ENCODE results near the gene AK8. TPM values are rescaled to one million over a fixed set of nuclear protein-coding genes. Genes with fewer than 3 reads are reported as not detected.

The AK8 gene
- total and polyA plus RNA-seq, 9 of the 15 experiments (the other 6 are each of a cell fraction or from before 2014, with no cell fraction given): 0.06 to 0.37 TPM; not detected in 7

DNA sequence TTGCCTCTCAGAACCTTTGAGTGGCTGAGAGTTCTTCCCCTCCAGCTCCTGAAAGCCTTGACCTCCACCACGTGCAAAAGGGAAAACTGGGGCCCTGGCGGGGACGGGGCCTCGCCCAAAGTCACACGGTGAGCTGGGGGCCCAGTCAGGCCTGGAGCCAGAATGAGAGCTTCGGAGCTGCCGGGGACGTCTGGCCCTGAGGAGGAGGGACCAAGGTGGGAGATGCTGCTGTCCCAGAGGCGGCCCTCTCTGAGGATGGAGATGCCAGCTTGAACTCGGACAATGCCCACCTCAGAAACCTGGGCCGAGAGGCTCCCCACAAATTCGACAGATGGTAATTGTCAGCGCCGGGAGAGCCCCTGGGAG lies 643 bp downstream of the AK8 start (continued):
- TF ChIP-seq, protein P1, sequence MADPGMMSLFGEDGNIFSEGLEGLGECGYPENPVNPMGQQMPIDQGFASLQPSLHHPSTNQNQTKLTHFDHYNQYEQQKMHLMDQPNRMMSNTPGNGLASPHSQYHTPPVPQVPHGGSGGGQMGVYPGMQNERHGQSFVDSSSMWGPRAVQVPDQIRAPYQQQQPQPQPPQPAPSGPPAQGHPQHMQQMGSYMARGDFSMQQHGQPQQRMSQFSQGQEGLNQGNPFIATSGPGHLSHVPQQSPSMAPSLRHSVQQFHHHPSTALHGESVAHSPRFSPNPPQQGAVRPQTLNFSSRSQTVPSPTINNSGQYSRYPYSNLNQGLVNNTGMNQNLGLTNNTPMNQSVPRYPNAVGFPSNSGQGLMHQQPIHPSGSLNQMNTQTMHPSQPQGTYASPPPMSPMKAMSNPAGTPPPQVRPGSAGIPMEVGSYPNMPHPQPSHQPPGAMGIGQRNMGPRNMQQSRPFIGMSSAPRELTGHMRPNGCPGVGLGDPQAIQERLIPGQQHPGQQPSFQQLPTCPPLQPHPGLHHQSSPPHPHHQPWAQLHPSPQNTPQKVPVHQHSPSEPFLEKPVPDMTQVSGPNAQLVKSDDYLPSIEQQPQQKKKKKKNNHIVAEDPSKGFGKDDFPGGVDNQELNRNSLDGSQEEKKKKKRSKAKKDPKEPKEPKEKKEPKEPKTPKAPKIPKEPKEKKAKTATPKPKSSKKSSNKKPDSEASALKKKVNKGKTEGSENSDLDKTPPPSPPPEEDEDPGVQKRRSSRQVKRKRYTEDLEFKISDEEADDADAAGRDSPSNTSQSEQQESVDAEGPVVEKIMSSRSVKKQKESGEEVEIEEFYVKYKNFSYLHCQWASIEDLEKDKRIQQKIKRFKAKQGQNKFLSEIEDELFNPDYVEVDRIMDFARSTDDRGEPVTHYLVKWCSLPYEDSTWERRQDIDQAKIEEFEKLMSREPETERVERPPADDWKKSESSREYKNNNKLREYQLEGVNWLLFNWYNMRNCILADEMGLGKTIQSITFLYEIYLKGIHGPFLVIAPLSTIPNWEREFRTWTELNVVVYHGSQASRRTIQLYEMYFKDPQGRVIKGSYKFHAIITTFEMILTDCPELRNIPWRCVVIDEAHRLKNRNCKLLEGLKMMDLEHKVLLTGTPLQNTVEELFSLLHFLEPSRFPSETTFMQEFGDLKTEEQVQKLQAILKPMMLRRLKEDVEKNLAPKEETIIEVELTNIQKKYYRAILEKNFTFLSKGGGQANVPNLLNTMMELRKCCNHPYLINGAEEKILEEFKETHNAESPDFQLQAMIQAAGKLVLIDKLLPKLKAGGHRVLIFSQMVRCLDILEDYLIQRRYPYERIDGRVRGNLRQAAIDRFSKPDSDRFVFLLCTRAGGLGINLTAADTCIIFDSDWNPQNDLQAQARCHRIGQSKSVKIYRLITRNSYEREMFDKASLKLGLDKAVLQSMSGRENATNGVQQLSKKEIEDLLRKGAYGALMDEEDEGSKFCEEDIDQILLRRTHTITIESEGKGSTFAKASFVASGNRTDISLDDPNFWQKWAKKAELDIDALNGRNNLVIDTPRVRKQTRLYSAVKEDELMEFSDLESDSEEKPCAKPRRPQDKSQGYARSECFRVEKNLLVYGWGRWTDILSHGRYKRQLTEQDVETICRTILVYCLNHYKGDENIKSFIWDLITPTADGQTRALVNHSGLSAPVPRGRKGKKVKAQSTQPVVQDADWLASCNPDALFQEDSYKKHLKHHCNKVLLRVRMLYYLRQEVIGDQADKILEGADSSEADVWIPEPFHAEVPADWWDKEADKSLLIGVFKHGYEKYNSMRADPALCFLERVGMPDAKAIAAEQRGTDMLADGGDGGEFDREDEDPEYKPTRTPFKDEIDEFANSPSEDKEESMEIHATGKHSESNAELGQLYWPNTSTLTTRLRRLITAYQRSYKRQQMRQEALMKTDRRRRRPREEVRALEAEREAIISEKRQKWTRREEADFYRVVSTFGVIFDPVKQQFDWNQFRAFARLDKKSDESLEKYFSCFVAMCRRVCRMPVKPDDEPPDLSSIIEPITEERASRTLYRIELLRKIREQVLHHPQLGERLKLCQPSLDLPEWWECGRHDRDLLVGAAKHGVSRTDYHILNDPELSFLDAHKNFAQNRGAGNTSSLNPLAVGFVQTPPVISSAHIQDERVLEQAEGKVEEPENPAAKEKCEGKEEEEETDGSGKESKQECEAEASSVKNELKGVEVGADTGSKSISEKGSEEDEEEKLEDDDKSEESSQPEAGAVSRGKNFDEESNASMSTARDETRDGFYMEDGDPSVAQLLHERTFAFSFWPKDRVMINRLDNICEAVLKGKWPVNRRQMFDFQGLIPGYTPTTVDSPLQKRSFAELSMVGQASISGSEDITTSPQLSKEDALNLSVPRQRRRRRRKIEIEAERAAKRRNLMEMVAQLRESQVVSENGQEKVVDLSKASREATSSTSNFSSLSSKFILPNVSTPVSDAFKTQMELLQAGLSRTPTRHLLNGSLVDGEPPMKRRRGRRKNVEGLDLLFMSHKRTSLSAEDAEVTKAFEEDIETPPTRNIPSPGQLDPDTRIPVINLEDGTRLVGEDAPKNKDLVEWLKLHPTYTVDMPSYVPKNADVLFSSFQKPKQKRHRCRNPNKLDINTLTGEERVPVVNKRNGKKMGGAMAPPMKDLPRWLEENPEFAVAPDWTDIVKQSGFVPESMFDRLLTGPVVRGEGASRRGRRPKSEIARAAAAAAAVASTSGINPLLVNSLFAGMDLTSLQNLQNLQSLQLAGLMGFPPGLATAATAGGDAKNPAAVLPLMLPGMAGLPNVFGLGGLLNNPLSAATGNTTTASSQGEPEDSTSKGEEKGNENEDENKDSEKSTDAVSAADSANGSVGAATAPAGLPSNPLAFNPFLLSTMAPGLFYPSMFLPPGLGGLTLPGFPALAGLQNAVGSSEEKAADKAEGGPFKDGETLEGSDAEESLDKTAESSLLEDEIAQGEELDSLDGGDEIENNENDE (IDR thresholded peaks at IDR 0.05; ENCODE audit: low read depth, low read length): no peak
- TF ChIP-seq ELF4 (CRISPR knock-in tag; IDR thresholded peaks at IDR 0.05) (no peak), XRCC3 (IDR thresholded peaks at IDR 0.05) (no peak)
- TF ChIP-seq, protein P2, sequence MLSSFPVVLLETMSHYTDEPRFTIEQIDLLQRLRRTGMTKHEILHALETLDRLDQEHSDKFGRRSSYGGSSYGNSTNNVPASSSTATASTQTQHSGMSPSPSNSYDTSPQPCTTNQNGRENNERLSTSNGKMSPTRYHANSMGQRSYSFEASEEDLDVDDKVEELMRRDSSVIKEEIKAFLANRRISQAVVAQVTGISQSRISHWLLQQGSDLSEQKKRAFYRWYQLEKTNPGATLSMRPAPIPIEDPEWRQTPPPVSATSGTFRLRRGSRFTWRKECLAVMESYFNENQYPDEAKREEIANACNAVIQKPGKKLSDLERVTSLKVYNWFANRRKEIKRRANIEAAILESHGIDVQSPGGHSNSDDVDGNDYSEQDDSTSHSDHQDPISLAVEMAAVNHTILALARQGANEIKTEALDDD (IDR thresholded peaks at IDR 0.05): no peak
- TF ChIP-seq, protein P3, sequence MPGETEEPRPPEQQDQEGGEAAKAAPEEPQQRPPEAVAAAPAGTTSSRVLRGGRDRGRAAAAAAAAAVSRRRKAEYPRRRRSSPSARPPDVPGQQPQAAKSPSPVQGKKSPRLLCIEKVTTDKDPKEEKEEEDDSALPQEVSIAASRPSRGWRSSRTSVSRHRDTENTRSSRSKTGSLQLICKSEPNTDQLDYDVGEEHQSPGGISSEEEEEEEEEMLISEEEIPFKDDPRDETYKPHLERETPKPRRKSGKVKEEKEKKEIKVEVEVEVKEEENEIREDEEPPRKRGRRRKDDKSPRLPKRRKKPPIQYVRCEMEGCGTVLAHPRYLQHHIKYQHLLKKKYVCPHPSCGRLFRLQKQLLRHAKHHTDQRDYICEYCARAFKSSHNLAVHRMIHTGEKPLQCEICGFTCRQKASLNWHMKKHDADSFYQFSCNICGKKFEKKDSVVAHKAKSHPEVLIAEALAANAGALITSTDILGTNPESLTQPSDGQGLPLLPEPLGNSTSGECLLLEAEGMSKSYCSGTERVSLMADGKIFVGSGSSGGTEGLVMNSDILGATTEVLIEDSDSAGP (CRISPR knock-in tag; IDR thresholded peaks at IDR 0.05): no peak
- TF ChIP-seq, protein P4, sequence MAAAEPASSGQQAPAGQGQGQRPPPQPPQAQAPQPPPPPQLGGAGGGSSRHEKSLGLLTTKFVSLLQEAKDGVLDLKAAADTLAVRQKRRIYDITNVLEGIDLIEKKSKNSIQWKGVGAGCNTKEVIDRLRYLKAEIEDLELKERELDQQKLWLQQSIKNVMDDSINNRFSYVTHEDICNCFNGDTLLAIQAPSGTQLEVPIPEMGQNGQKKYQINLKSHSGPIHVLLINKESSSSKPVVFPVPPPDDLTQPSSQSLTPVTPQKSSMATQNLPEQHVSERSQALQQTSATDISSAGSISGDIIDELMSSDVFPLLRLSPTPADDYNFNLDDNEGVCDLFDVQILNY (CRISPR knock-in tag; IDR thresholded peaks at IDR 0.05): no peak

Measured in K562 (cell line).